HG03520 (cell line): ENCODE data around the gene CCDC196.

Source experiments
- ATAC-seq: cut with Tn5 transposase; IDR thresholded peaks from one replicate; pipeline ENCODE4 v1.9.1; 2021; ENCODE audit warnings: mild to moderate bottlenecking, moderate library complexity; ENCODE audit not compliant: unreplicated experiment

The CCDC196 gene, protein sequence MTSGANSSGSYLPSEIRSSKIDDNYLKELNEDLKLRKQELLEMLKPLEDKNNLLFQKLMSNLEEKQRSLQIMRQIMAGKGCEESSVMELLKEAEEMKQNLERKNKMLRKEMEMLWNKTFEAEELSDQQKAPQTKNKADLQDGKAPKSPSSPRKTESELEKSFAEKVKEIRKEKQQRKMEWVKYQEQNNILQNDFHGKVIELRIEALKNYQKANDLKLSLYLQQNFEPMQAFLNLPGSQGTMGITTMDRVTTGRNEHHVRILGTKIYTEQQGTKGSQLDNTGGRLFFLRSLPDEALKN

DNA sequence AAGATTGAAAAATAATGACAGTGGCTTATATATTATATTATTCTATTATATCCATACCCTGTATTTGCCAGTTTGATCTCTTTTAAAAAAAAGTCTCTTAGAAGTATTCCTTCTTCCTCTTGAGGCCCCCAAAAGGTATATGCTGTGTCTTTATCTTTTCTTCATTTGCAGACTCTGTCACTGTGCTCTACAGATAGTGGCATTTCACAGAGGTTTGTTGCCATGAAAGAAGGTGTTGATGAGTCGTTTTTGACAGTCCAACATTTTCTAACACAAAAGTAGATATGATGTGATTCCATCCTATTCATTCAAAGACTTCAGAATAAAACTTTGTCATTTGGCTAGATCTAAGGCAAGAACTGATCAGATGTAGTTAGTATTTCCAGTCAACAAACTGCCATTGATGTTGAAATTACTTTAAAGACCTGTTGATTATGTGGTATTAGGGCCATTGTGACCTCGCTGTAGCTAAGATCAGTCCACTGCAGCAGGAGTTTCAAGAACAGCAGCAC lies at the start of gene CCDC196:
CCDC196 (plus strand) TSS at position 462 of the 512 bp plus-strand sequence. CDS start 132 bp downstream, outside the sequence.
- no peak for ATAC-seq

DNA sequence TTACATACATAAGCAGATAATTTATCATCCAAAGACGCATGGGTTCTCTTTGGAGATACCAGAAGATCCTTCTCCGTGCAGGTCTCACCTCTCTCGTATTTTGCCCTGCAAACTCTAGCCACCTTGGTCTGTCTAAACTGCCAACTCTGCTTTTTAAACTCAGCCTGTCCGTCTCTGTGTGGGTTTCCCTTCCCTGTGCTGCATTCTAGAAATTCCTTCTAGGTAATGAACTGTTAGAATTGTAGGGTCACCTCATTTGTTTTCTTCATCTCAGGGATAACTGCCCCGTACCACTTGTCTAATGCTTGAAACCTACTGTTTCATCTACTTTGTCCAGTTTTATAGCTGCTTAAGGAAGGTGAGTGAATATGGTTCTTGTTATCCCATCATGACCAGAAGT lies 45.4 kb upstream of the CCDC196 start:
- ATAC-seq = no peak

DNA sequence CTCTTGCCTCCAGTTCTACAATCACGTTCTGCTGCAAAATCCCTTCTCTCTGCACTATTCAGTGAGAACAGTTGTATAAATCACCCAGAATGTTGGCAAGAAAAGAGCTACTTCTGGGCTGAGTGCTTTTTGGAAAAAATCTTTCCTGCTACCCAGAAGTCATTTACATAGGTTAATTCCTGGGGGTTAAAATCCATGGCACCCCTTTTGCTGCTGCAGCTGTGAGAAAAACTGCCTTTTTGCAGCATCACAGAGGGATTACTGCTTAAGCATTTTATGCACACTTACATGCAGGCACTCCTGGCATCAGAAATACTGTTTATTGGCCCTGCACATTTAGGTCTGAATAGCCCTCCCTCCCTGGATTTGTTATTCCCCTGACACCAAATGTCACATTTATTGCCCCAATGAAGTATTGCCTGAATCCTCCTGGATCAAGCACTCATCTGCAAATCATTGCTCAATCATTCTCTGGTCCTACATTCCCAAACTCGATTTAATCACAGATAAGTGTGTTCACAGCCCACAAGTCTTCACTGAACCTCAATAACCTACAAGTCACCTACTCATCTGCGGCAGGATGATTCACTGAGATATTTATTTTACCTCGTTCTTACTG lies 43.1 kb upstream of the CCDC196 start:
- ATAC-seq = no peak

DNA sequence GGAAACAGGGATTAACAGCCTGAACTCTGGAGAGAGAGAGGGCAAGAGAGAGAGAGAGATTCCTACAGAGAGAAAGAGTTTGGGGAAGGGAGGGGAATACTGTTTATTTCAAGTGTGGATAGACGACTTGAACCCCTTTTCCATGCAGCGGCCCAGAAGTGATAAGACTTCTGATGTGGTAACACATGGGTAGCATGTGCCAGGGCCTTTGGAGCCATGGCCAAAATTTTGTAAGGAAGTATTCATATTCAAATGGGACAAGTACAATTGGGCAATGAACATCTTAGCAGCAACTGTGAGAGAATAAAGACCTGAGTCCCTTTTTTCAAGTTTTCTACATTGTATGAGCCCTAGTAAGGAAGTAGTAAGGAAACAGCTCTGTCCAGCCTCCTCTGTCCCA lies 42.4 kb upstream of the CCDC196 start:
- no peak for ATAC-seq

DNA sequence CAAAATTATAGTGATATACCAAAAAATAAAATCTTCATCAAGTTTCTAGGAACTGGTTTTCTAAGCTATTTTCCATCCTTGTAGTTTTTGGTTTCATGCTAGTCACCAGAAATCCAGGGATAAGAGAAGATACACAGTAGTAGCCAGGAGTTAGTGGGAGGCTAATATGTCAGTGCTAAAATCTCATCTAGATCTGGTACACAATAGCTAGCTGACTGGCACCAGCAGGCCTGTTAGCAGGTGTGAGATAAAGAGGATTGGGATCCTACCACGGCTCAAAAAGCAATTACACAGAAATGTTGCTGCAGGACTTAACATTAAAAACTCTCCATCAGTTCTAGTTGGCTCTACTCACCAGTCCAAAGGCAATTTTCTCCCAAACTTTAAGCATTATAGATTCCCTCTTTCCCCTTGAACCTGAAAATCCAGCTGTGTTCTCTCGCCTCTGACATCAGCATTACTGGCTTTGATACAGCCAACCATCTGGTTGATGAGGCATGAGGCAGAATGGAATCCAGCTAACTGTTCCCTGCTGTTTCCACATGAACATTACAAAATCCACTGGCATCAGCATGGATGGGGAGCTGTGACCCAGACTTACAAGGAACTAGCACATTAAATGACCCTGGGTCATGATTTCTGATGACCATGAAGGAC lies 41.8 kb upstream of the CCDC196 start:
- ATAC-seq = no peak

DNA sequence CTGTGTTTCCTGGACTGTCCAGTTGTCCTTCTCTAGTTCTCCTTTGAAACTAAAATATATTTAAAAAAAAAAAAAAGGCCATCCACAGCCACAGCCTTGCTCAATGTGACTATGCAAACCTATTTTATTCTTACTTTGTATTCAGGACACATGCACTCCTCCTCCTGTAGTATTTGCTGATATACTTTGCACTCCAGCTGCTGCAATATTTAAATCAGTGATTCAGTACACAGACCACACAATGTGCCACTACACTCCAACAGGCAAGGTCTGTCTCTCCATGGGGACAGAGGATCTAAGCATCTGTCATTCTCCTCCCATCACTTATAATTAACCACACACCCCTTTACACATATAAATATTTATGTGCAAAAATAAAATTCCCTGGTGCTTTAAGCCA lies 40.2 kb upstream of the CCDC196 start:
- ATAC-seq = no peak

DNA sequence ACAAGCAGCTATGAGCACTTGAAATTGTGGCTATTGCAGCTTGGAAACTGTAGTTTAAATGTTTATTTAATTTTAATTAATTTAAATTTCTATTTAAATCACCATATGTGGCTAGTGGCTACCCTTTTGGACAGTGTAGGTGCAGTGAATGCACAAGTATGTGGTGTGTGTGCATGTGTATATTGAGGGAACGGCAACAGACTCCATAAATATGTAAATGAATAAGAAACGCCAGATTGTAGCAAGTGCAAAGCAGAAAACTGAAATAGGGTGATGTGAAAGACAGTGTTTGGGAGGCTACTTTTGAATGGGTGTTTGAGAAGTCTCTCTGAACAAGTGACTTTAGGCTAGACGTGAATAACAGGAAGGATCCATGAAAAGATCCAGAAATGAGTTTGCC lies 32.7 kb upstream of the CCDC196 start:
- ATAC-seq = no peak

DNA sequence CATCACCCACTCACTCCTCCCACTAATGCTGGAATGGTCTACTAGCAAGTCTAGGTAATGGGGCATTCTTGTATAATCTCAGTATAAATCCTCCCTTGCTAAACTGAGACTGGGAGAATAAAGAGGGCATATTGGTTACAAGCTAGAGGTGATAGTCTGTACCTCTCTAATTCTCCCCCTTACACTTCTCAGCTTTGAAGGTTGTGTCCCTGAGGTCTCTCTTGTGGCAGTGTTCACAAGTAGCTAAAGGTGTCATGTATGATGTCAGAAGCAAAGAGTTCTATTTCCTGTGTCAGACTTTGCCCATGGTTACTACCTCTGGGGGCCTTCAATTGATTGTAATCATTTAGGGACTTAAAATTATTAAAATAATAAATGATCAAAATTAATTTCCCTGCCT lies 26.6 kb upstream of the CCDC196 start:
- ATAC-seq = no peak

DNA sequence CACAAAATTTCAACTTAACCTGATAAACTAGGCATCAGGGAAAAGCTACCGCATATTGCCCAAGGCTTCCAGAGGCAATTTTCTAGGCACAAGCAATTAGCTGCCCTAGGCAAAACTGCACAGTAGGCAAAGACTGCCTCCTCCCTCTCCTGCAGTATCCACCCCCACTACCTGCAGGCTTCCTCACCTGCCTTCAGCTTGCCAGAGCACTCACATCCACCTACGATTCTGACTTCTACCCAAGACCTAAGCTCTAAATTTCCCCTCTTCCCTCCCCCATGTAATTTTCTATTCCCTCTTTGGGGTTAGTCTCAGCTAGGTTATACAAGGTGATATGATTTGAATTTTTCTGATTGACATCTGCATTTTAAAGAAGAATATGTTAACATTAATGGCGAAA lies 21.9 kb upstream of the CCDC196 start:
- no peak for ATAC-seq

DNA sequence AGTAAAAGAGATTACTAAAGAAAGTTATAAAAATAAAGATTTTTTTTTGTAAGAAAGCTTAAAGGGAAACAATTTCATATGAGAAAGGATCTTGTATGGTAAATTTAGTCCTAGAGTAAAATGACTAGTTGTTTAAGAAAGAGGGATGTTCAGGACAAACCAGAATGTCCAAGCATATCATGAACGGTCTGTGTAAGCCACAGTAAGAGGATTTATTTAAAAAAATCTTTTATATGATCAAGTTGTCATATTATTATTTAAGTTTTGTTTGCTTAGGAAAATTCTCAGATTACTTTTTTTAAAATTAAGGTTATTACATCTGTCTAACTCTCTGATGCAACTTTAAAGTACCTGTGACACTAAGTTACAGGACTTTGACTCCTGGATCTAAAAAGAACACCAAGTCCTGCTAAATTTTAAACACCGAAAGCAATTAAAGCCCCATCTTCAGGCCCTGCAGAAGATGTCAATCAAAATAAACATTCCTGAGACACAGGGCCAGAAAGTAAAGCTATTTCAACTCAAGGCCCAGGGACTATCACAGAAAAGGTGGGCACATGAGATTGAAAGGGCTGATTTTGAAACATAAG lies 17.3 kb upstream of the CCDC196 start:
- ATAC-seq = no peak

DNA sequence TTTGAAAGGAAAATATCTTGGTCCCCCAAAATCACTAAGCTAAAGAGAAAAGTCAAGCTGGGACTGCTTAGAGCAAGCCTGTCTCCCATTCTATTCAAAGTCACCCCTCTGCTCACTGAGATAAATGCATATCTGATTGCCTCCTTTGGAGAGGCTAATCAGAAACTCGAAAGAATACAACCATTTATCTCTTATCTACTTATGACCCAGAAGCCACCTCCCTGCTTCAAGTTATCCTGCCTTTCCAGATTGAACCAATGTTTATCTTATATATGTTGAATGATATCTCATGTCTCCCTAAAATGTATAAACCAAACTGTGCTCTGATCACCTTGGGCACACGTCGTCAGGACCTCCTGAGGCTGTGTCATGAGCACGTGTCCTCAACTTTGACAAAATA lies 14.6 kb upstream of the CCDC196 start:
- no peak for ATAC-seq

DNA sequence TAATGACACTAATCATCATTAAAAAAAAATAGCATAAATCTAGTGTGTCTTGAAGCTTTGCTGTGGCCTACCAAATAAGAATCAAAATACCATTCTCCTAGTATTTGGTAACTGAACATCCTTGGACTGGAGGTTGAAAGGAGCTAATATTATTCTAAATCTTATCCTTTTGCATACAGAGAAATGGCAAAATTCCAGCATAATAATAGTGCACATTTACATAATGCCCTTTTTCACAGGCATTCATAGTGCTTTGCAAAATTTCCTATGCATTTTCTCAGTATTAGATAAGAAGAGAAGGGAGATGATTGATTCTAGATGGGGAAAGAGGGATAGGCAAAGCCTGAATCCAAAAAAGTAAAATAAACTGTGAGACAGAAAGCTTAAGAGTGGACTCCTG lies 13.9 kb upstream of the CCDC196 start:
- ATAC-seq = no peak

DNA sequence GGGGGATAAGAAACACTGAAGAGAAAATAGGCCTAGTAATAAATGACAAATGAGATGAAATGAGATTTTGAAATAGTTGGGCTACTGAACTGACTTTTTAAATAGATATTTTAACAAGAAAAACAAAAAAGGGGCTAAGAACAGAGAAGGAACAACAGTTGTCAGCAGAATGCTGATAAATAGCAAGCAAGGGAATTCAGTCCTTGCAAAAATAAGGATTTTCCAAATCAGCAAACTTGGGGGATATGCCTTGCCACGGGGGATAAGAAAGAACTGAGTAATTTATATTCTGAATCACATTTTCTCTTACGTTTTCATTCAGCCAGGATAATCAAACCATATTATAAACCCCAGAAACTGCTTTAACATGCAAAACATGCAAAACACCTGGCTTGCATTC lies 12.9 kb upstream of the CCDC196 start:
- no peak for ATAC-seq

DNA sequence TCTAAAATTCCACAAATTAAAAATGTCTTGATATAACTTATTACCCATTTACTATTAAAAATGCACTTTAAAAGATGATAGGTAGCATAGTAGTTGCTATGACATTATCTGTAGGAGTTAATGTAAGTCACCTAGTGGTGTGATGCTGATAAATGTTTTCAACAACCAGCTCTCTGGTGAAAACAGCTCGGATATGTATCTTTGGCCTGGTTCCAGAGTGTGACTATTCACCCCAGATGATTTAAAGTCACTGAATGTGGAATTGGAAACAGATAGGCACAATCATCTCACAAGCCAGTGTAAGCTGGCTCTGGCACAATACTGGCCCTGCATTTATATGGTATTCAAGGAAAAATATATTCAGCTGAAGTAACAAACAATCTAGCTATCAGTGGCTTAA lies 9.2 kb upstream of the CCDC196 start:
- ATAC-seq = no peak

DNA sequence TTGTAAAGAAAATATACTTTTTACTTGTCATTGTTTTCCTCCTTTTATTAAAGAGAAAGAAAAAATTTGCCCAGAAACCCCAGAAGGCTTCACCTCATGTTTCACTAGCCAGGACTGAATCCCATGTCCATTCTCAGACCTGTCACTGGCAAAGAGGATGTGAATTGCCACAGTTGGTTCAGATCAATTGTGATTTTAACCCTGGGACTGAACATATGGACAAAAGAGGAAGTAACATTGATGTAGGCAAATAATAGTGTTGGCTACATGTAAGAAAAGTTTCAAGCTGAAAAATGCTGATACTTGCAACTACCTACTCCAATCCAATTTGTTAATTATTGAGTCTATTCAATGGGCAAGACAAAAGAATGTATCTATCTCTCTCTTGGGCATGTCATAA lies 8.6 kb upstream of the CCDC196 start:
- no peak for ATAC-seq

DNA sequence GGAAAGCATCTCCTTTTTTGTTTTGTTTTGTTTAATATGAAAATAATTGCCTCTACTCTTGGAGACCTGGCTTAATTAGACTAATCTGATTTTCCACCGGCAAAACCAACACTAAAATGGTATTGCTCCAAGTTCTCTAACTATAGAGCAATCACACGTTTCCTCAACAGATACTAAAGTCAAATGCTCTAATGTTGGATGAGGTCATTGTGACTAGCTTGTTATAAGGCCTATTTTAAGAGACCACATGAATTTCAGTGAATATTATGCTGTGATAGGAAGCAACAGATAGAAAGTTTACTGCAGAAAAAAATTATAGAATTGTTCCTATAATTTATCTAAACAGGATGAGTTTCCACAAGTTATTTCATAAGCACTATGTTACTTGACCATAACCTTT lies 3.3 kb upstream of the CCDC196 start:
- no peak for ATAC-seq

DNA sequence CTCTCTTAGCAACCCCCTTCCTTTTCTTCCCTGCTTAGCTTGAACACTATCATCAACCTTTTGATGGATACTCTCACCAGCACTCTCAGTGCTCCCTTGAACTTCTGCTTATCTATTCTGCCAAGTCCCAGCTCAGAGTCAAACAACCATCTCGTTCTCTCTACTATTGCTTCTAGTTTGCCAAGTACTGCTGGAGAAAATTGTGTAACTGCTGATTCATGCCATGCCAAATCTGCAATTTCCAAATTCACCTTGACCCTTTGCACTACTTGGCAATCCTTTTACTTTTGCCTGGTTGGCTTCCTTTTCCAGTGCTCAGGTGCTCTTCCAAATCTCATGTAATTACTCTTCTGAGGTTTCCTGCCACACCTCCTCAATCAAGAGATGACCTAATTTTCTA lies 2.8 kb upstream of the CCDC196 start:
- no peak for ATAC-seq

DNA sequence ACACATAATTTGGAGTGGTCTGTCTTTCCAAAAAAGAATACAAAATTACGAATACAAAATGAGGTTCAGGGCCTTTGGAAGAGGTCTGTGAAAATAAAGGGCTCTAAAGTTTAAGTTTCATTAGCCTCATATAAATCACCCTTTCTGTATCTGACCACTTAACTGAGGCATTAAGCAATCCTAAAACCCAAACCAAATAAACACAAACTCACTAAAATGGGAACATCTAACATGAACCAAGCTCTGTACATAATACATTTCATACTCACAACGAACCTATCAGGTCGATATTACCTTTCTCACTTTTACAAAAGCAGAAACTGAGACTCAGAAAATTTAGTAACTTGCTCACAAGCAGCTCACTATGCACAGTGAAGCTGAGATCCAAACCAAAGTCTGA lies 1.1 kb upstream of the CCDC196 start:
- no peak for ATAC-seq

DNA sequence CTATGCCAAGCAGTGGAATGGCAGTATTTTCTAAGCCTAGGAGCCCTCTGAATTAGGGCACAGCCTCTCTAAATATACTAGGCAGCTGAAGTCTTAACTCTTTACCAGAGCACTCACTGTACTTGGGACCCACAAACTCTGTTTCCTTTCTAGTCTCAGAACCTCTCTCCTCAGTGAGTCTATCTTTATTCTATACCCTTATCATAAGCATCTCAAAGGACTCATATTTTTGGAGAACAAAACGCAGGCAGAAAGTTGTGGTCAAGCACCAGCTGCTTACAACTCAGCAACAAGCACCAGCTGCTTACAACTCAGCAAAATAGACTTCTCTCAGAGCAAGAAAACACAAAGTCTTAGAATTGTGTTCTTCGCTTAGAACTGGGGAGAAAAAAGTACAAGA lies 993 bp downstream of the CCDC196 start:
- no peak for ATAC-seq

DNA sequence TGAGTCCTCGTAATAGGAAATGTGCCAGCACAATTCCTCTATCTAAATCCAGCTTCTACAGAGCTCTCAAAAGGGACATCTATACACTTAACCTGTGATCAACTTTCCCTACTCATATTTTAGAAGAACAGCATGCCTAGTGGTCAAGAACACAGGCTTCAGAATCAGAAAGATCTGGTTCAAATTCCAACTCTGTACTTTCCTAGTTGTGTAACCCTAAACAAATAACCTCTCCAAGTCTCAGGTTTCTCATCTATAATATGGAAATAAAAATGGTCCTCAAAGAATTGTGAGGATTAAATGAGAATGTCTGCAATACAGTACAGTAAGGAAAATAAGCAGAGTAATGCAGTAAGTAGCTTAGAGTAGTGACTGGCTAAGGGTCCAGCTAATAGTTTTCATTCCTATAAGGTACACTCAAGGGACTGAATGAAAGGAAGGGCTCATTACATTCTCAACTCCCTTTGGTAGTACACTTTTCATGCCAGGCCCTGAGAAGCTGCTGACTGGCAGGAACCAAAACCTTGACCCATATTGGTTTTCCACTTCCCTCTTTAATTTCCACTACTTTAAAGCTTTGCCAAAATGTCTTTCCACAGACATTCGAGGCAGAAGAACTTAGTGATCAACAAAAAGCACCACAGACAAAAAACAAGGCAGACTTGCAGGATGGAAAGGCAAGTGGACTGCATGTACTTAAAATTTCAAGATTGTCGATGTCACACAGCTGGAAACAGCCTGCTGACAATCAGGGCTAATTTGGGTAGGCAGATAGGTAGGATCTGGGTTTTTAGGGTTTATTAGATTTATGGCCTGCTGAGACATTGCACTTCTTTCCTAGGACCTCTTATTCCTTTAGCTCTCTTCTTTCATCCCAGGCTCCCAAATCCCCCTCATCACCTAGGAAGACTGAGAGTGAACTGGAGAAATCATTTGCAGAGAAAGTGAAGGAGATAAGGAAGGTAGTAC lies 4.3 kb downstream of the CCDC196 start:
- ATAC-seq = no peak

DNA sequence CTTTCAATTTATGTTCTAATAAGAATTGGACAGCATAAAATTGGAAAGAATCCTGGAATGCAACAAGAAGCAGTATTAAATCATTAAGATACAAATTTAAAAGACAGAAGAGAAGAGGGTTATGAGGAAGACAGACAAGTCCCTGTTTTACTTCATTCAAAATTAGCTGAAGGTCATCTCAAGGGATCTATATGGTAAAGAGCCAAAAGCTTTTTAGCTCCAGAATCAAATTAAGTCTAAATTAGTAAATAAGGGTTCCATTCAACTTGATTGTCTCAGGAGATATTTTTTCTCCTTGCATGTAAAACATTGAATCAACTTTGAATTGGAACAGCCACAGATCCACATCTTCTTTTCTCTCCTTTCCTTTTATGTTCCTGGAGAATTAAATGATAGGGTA lies 7.6 kb downstream of the CCDC196 start:
- no peak for ATAC-seq
